Measurements from ENCODE around the gene HMGCS2. TPM values are rescaled to one million over a fixed set of nuclear protein-coding genes. Genes with fewer than 3 reads are reported as not detected.

The HMGCS2 gene
- total and polyA plus RNA-seq, 2 donors (not counting 1 experiment from before 2014, with no cell fraction given): not detected

- Histone ChIP-seq H3K4me1 (ENCODE audit: control insufficient read depth in 2 of 2, insufficient read depth in 2 of 2, low read length in 2 of 2) (no peaks in the 10 kb centered on the region), H3K9ac (ENCODE audit: low read length) (no peak overlapping the region), H2AFZ (ENCODE audit: insufficient read depth, low read depth, low read length, poor library complexity, severe bottlenecking) (no peak overlapping the region), H3K36me3 (replicated peaks in 1 of 2; ENCODE audit: control extremely low read depth in 1 of 2, control insufficient read depth in 1 of 2, extremely low read depth in 1 of 2, insufficient read depth in 2 of 2, low read length in 1 of 2) (no peaks in the 10 kb centered on the region), H4K20me1 (ENCODE audit: control insufficient read depth, insufficient read depth, low read length, poor library complexity, severe bottlenecking) (no peaks in the 10 kb centered on the region), H3K9me3 (ENCODE audit: control extremely low read depth in 1 of 3, control insufficient read depth in 2 of 3, insufficient read depth in 1 of 3, low read length in 2 of 3) (peaks cover 0 to 13% (median 5%) of the 10 kb centered on the region in 3 donors), H3K4me3 (ENCODE audit: control extremely low read depth in 1 of 5, extremely low read depth in 1 of 5, insufficient read depth in 1 of 5, low read depth in 2 of 5, low read length in 4 of 5) (no peak overlapping the region), H3K79me2 (ENCODE audit: control insufficient read depth, insufficient read depth, low read length) (no peaks in the 10 kb centered on the region), H3K27ac (ENCODE audit: low read length in 2 of 2) (no peak overlapping the region), H3K4me2 (replicated peaks; ENCODE audit: low read depth, low read length, poor library complexity, severe bottlenecking) (no peak overlapping the region), H3K27me3 (replicated peaks in 1 of 4; ENCODE audit: control extremely low read depth in 1 of 4, control insufficient read depth in 3 of 4, insufficient read depth in 4 of 4, low read length in 3 of 4) (peaks cover 0 to 6% (median 2%) of the 10 kb centered on the region in 4 experiments)
- POLR2A ChIA-PET: no interaction called here
- no peak overlapping the region for H3K4me3 Mint-ChIP-seq
- intact Hi-C loops (cut with micrococcal nuclease): no loop called here
- no peaks in the 10 kb centered on the region for H3K4me1 Mint-ChIP-seq
- H3K27ac Mint-ChIP-seq: no peak overlapping the region
- ATAC-seq (ENCODE audit: low read depth): no peak
- no peak for DNase-seq
- TF ChIP-seq CTCF (IDR thresholded peaks at IDR 0.05): no peak
- no peak for TF ChIP-seq EZH2 (IDR thresholded peaks at IDR 0.05; ENCODE audit: borderline replicate concordance, insufficient read depth, low read depth, low read length, poor library complexity, severe bottlenecking)
- peaks cover 11% of the 10 kb centered on the region for H3K9me3 Mint-ChIP-seq (ENCODE audit: insufficient read depth)
- CTCF ChIA-PET: no interaction called here
- peaks cover 38% of the 10 kb centered on the region for H3K27me3 Mint-ChIP-seq
Observed at GRCh38 chr1:119701659-119702058, 67.0 kb downstream of the HMGCS2 start.

GRCh38 chr1:119700326-119700725, 68.4 kb downstream of the HMGCS2 start:
- H3K27ac ChIP-seq (ENCODE audit: low read length in 2 of 2): no peak overlapping the region
- TF ChIP-seq EZH2 (IDR thresholded peaks at IDR 0.05; ENCODE audit: borderline replicate concordance, insufficient read depth, low read depth, low read length, poor library complexity, severe bottlenecking) (no peak), CTCF (IDR thresholded peaks at IDR 0.05) (no peak)
- H3K4me2 ChIP-seq (replicated peaks; ENCODE audit: low read depth, low read length, poor library complexity, severe bottlenecking): no peak overlapping the region
- Mint-ChIP-seq H3K27me3 (peaks cover 35% of the 10 kb centered on the region), H3K9me3 (ENCODE audit: insufficient read depth) (peaks cover 10% of the 10 kb centered on the region), H3K27ac (no peak overlapping the region), H3K4me1 (no peaks in the 10 kb centered on the region), H3K4me3 (no peak overlapping the region)
- ChIA-PET CTCF (no interaction called here), POLR2A (no interaction called here)
- no peak overlapping the region for H3K4me3 ChIP-seq (ENCODE audit: control extremely low read depth in 1 of 5, extremely low read depth in 1 of 5, insufficient read depth in 1 of 5, low read depth in 2 of 5, low read length in 4 of 5)
- H3K27me3 ChIP-seq (replicated peaks in 1 of 4; ENCODE audit: control extremely low read depth in 1 of 4, control insufficient read depth in 3 of 4, insufficient read depth in 4 of 4, low read length in 3 of 4): peaks cover 0 to 8% (median 2%) of the 10 kb centered on the region in 4 experiments
- H3K36me3 ChIP-seq (replicated peaks in 1 of 2; ENCODE audit: control extremely low read depth in 1 of 2, control insufficient read depth in 1 of 2, extremely low read depth in 1 of 2, insufficient read depth in 2 of 2, low read length in 1 of 2): no peaks in the 10 kb centered on the region
- DNase-seq: no peak
- H3K79me2 ChIP-seq (ENCODE audit: control insufficient read depth, insufficient read depth, low read length): no peaks in the 10 kb centered on the region
- intact Hi-C loops (cut with micrococcal nuclease): no loop called here
- no peak overlapping the region for H2AFZ ChIP-seq (ENCODE audit: insufficient read depth, low read depth, low read length, poor library complexity, severe bottlenecking)
- ATAC-seq (ENCODE audit: low read depth): no peak
- no peaks in the 10 kb centered on the region for H3K4me1 ChIP-seq (ENCODE audit: control insufficient read depth in 2 of 2, insufficient read depth in 2 of 2, low read length in 2 of 2)
- no peaks in the 10 kb centered on the region for H4K20me1 ChIP-seq (ENCODE audit: control insufficient read depth, insufficient read depth, low read length, poor library complexity, severe bottlenecking)
- no peak overlapping the region for H3K9ac ChIP-seq (ENCODE audit: low read length)
- peaks cover 0 to 13% (median 5%) of the 10 kb centered on the region in 3 donors for H3K9me3 ChIP-seq (ENCODE audit: control extremely low read depth in 1 of 3, control insufficient read depth in 2 of 3, insufficient read depth in 1 of 3, low read length in 2 of 3)
- no CpG with 5 or more reads among the region's 2 CpGs for WGBS (ENCODE audit: insufficient coverage)

Other genes with a start within 250 kb of the HMGCS2 start
- not detected in 2 replicates for gene ZNF697, start 120.6 kb downstream of the HMGCS2 start, total RNA-seq
- not detected in 2 replicates for gene ZNF697, start 120.6 kb downstream of the HMGCS2 start, polyA plus RNA-seq
- 3.9 and 6.1 TPM in 2 replicates for gene PHGDH, start 57.0 kb downstream of the HMGCS2 start, total RNA-seq
- 1.2 and 3.5 TPM in 2 replicates for gene PHGDH, start 57.0 kb downstream of the HMGCS2 start, polyA plus RNA-seq
- not detected in 2 replicates for gene REG4, start 42.6 kb upstream of the HMGCS2 start, total RNA-seq
- gene REG4, start 42.6 kb upstream of the HMGCS2 start, polyA plus RNA-seq: not detected in 2 replicates
- not detected in 2 replicates for gene ADAM30, start 127.6 kb upstream of the HMGCS2 start, total RNA-seq
- gene ADAM30, start 127.6 kb upstream of the HMGCS2 start, polyA plus RNA-seq: not detected in 2 replicates